Left lung (tissue), 10 donors: ENCODE data around the gene SHISA7. TPM values are rescaled to one million over a fixed set of nuclear protein-coding genes. Genes with fewer than 3 reads are reported as not detected.
"Not testable (repeated sequence)": the region's sequence is repeated elsewhere in the genome, so short reads cannot be mapped to it uniquely, and the experiment has no call there.

ENCODE experiments used
- ATAC-seq: fragments of 200-7000 bp; cut with Tn5 transposase; one replicate; pipeline ENCODE4 v1.9.1; 2020; ENCODE audit warnings: moderate library complexity
- DNase-seq, 4 donors: peaks; one replicate each; pipeline ENCODE4 v3.0.0-alpha.2; 2013 to 2020
- H3K27ac ChIP-seq, 2 donors: fragments of 200-600 bp; sonication (generic) in 1 of 2; one replicate each; pipeline versions ENCODE4 v1.5.0 to v1.8.0; 2020 to 2021
- H3K27me3 ChIP-seq, 2 donors: fragments of 200-600 bp; sonication (generic) in 1 of 2; one replicate each; pipeline versions ENCODE4 v1.5.0 to v1.8.0; 2020 to 2021
- H3K36me3 ChIP-seq, 2 donors: fragments of 200-600 bp; sonication (generic) in 1 of 2; one replicate each; pipeline versions ENCODE4 v1.5.0 to v1.8.0; 2020 to 2021
- H3K4me1 ChIP-seq, 2 donors: fragments of 200-600 bp; one replicate each; pipeline ENCODE4 v1.8.0; 2021
- H3K4me3 ChIP-seq, 2 donors: fragments of 200-600 bp; sonication (generic) in 1 of 2; one replicate each; pipeline versions ENCODE4 v1.5.0 to v1.8.0; 2020 to 2021; ENCODE audit warnings: mild to moderate bottlenecking in 1 of 2
- H3K9me3 ChIP-seq, 2 donors: fragments of 200-600 bp; sonication (generic) in 1 of 2; one replicate each; pipeline versions ENCODE4 v1.5.0 to v1.8.0; 2020 to 2021
- intact Hi-C, 2 donors: fragments of 100-400 bp; cut with DNase I; formaldehyde crosslinking; loops; one replicate each; pipeline versions ENCODE4 v1.11.2 to v1.14.2; 2022
- polyA plus RNA-seq, 6 donors: library from polyadenylated mRNA; unstranded; fragments of 120-200 nt; gene quantifications; one replicate each; pipeline ENCODE4 v1.2.1, GENCODE V29; 2013; ENCODE audit not compliant: insufficient read length in 6 of 6
- total RNA-seq, 2 donors: library from RNA; stranded (reverse); fragmentation: NEBNext Ultra II Directional; extraction: Animal tissue kit (Norgen Biotek cat#: 25700); gene quantifications; one replicate each; pipeline ENCODE4 v1.2.1, GENCODE V29; 2021
- TF ChIP-seq, protein P1 (sequence below), 2 donors: fragments of 200-600 bp; sonication (generic) in 1 of 2; IDR thresholded peaks; one replicate each; pipeline versions ENCODE4 v1.5.0 to v1.8.0; 2021; ENCODE audit warnings: antibody characterized with exemption in 2 of 2
- donor health status: DM: no; HTN: yes; CAD: no.
- donor health status: DM: no; HTN: no; CAD: no.

SHISA7 gene
- total and polyA plus RNA-seq, 8 donors: 0.11 to 0.23 (median 0.20) TPM; not detected in 2

DNA sequence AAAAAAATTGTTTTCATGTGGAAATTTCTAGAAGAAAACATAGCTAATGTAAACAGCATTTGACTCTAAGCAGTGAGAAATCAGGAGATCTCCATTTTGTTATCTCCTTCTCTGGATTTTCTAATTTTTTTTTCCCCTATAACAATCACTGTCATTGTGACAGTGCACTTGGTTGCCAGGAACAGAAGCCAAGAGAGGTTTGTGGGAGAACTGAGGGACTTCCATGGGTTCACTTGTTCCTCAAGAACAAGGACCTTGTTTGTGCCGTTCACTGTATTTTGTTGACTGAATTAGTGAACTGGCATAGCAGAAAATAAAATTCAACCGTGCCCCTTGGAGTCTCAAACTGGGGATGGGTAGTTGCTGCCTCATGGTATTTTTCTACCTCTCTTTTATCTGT lies 17.1 kb downstream of the SHISA7 start:
- no peaks in the 10 kb centered on the region for H3K4me1 ChIP-seq
- H3K27ac ChIP-seq: no peak overlapping the region
- intact Hi-C loops: no loop called here
- no peaks in the 10 kb centered on the region for H3K9me3 ChIP-seq
- no peak overlapping the region for H3K4me3 ChIP-seq
- ATAC-seq (no peak), DNase-seq (no peak)
- H3K36me3 ChIP-seq: no peaks in the 10 kb centered on the region
- TF ChIP-seq, protein P1, sequence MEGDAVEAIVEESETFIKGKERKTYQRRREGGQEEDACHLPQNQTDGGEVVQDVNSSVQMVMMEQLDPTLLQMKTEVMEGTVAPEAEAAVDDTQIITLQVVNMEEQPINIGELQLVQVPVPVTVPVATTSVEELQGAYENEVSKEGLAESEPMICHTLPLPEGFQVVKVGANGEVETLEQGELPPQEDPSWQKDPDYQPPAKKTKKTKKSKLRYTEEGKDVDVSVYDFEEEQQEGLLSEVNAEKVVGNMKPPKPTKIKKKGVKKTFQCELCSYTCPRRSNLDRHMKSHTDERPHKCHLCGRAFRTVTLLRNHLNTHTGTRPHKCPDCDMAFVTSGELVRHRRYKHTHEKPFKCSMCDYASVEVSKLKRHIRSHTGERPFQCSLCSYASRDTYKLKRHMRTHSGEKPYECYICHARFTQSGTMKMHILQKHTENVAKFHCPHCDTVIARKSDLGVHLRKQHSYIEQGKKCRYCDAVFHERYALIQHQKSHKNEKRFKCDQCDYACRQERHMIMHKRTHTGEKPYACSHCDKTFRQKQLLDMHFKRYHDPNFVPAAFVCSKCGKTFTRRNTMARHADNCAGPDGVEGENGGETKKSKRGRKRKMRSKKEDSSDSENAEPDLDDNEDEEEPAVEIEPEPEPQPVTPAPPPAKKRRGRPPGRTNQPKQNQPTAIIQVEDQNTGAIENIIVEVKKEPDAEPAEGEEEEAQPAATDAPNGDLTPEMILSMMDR (IDR thresholded peaks at IDR 0.05): no peak
- H3K27me3 ChIP-seq: peaks cover 0 to 77% of the 10 kb centered on the region in 2 donors

DNA sequence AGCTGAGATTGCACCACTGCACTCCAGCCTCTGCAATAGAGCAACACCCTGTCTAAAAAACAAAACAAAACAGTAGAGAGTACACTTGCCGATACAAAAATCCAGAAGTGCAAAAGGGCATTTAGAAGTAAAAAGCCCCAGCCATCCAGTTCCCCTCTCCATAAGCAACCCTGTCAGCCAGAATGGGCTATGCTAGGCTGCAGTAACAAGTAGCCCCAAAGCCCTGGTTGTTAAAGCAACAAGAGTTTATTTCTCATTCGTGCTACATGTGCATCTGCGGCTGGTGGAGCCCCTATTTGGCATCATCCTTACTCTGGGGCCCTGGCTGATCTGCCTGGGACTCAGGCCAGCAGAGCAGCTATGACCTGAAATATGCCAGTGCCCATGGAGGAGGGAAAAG lies 18.6 kb downstream of the SHISA7 start:
- Histone ChIP-seq H3K36me3 (no peaks in the 10 kb centered on the region), H3K9me3 (no peaks in the 10 kb centered on the region), H3K4me3 (no peak overlapping the region), H3K27me3 (peaks cover 0 to 68% of the 10 kb centered on the region in 2 donors), H3K4me1 (no peaks in the 10 kb centered on the region), H3K27ac (no peak overlapping the region)
- no peak for DNase-seq
- ATAC-seq: no peak
- intact Hi-C loops: no loop called here
- TF ChIP-seq, protein P1 (IDR thresholded peaks at IDR 0.05): no peak

GRCh38 chr19:55423225-55424005 lies 19.7 kb downstream of the SHISA7 start:
- intact Hi-C loops: no loop called here
- Histone ChIP-seq H3K4me1 (no peaks in the 10 kb centered on the region), H3K27ac (no peak overlapping the region), H3K36me3 (no peaks in the 10 kb centered on the region), H3K4me3 (no peak overlapping the region), H3K9me3 (no peaks in the 10 kb centered on the region), H3K27me3 (peaks cover 0 to 66% of the 10 kb centered on the region in 2 donors)
- no peak for ATAC-seq
- DNase-seq: no peak
- TF ChIP-seq, protein P1 (IDR thresholded peaks at IDR 0.05): no peak

GRCh38 chr19:55421281-55421680 lies 21.8 kb downstream of the SHISA7 start:
- H3K9me3 ChIP-seq, H3K36me3 ChIP-seq, H3K4me1 ChIP-seq, DNase-seq, H3K27ac ChIP-seq, intact Hi-C loops, H3K4me3 ChIP-seq, ATAC-seq: not testable (repeated sequence)
- peaks cover 0 to 48% of the 10 kb centered on the region in 2 donors for H3K27me3 ChIP-seq

DNA sequence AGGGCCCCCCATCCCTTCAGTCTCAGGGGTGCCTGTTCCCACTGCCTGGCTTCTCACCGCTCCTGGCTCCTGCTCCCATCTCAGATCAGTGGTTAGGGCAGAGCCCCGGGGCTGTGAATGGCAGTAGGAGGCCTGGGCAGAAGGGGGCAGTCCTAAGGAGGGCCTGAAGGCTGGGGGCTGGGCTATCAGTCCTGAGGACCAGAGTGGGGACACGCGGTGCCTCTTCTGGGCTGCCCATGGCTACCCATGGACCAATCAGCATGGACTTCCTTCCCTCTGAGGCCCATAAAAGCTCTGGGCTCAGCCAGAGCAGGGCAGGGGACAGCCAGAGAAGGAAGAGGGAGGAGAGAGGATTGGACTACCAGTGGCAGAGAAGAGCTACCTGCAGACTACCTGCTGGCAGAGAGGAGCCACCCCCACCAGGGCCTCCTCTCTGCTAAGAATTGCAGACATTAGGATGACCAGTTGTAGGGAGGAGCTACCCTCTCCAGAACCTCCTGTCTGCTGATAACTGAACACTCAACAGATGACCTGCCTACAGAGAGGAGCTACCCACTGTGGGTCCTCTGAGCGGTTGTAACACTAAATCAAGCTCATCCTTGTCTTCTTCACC lies 23.4 kb downstream of the SHISA7 start:
- ATAC-seq: no peak
- H3K36me3 ChIP-seq: no peaks in the 10 kb centered on the region
- H3K4me3 ChIP-seq: no peak overlapping the region
- TF ChIP-seq, protein P1 (IDR thresholded peaks at IDR 0.05): no peak
- H3K4me1 ChIP-seq: no peaks in the 10 kb centered on the region
- DNase-seq: no peak
- no peak overlapping the region for H3K27ac ChIP-seq
- peaks cover 0 to 36% of the 10 kb centered on the region in 2 donors for H3K27me3 ChIP-seq
- intact Hi-C loops: loop anchor here in 1 of 2 donors (10.0 kb wide), 1 partner anchor 125 kb away; no protein-coding TSS in a partner anchor
- H3K9me3 ChIP-seq: no peaks in the 10 kb centered on the region
